ENCODE data around the gene MAFG. TPM values are rescaled to one million over a fixed set of nuclear protein-coding genes. Genes with fewer than 3 reads are reported as not detected.

The MAFG gene
- total and polyA plus RNA-seq, 3 donors from 2014 or later = 21.8 to 36.9 (median 31.7) TPM

GRCh38 chr17:81909966-81910839 is 17.3 kb downstream of the MAFG start:
- Histone ChIP-seq H3K36me3 (ENCODE audit: low read depth, missing control alignments) (no peaks in the 10 kb centered on the region), H3K9me3 (no peaks in the 10 kb centered on the region), H3K27ac (no peak overlapping the region), H3K27me3 (no peaks in the 10 kb centered on the region), H3K4me1 (peaks cover 11% of the 10 kb centered on the region), H3K4me3 (peak overlapping the region; percentile 68 to 76)
- 38 to 42% methylated on average over 18 to 23 of the region's 23 CpGs for WGBS, 2 donors
- DNase-seq = no peak
- TF ChIP-seq CTCF (IDR thresholded peaks at IDR 0.05) = no peak
- no peak for TF ChIP-seq POLR2A (IDR thresholded peaks at IDR 0.05)
- intact Hi-C loops (cut with DNase I; ENCODE audit: low total_unique reads) = no loop called here

- H3K4me1 ChIP-seq = peaks cover 11% of the 10 kb centered on the region
- no peaks in the 10 kb centered on the region for H3K27me3 ChIP-seq
- H3K4me3 ChIP-seq = no peak overlapping the region
- intact Hi-C loops (cut with DNase I; ENCODE audit: low total_unique reads) = no loop called here
- no peaks in the 10 kb centered on the region for H3K36me3 ChIP-seq (ENCODE audit: low read depth, missing control alignments)
- no peaks in the 10 kb centered on the region for H3K9me3 ChIP-seq
- TF ChIP-seq CTCF (IDR thresholded peaks at IDR 0.05) = no peak
- no peak for TF ChIP-seq POLR2A (IDR thresholded peaks at IDR 0.05)
- no peak overlapping the region for H3K27ac ChIP-seq
- no peak for DNase-seq
- 98 to 100% methylated on average over 5 to 12 of the region's 12 CpGs for WGBS, 2 donors
These were observed 18.3 kb downstream of the MAFG start for GRCh38 chr17:81909231-81909630.

DNA sequence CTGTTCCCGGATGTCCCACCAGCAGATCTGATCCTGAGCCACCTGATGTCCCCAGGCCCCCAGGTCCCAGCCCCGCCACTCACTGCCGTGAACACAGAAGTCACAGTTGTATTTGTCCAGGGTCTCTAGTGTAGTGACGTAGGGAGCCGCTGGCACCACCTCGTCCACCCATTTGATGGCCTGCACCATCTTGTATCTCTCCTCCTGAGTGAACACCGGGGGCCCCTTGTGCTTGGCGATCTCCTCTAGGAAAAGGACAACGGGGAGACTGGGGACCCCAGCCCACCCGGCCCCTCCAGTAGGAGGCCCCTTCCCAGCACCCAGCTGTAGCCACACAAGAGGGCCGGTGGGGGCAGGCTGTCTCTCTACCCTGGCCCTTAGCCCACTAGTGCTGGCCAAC is 18.7 kb downstream of the MAFG start:
- intact Hi-C loops (cut with DNase I; ENCODE audit: low total_unique reads) = no loop called here
- Histone ChIP-seq H3K27me3 (no peaks in the 10 kb centered on the region), H3K27ac (no peak overlapping the region), H3K36me3 (ENCODE audit: low read depth, missing control alignments) (no peaks in the 10 kb centered on the region), H3K4me3 (no peak overlapping the region), H3K9me3 (no peaks in the 10 kb centered on the region), H3K4me1 (peaks cover 11% of the 10 kb centered on the region)
- DNase-seq = no peak
- TF ChIP-seq CTCF (IDR thresholded peaks at IDR 0.05) (no peak), POLR2A (IDR thresholded peaks at IDR 0.05) (no peak)
- WGBS, 2 donors = 98 to 99% methylated on average over 7 to 11 of the region's 11 CpGs

GRCh38 chr17:81907219-81908145 is 20.1 kb downstream of the MAFG start:
- Histone ChIP-seq H3K36me3 (ENCODE audit: low read depth, missing control alignments) (no peaks in the 10 kb centered on the region), H3K4me1 (peaks cover 16% of the 10 kb centered on the region), H3K9me3 (no peaks in the 10 kb centered on the region), H3K27ac (no peak overlapping the region), H3K27me3 (no peaks in the 10 kb centered on the region), H3K4me3 (no peak overlapping the region)
- TF ChIP-seq POLR2A (IDR thresholded peaks at IDR 0.05) (no peak), CTCF (IDR thresholded peaks at IDR 0.05) (no peak)
- intact Hi-C loops (cut with DNase I; ENCODE audit: low total_unique reads) = no loop called here
- no peak for DNase-seq
- 96 to 100% methylated on average over 1 to 15 of the region's 26 CpGs for WGBS, 2 donors
